Measurements from ENCODE around the gene FUT7.

DNA sequence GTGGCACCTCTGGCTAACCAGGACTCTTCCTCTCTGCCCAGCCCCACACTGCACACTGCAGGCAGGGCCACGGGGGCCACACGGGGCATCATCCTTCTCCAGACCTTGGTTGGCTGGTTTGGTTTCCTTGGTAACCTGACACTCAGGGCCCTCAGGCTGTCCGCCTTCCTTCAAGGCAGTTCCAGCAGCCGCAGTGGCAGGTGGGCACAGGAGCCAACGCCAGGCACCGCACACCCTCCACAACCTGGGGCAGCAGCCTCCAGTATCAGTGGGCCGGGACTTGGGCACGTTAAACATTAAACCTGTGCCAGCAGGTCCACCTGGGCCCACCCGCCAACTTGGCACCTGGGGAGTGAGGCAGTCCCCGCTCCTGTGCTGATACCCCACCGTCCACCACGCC, 12.1 kb upstream of the FUT7 start:
- TF ChIP-seq, protein P1, sequence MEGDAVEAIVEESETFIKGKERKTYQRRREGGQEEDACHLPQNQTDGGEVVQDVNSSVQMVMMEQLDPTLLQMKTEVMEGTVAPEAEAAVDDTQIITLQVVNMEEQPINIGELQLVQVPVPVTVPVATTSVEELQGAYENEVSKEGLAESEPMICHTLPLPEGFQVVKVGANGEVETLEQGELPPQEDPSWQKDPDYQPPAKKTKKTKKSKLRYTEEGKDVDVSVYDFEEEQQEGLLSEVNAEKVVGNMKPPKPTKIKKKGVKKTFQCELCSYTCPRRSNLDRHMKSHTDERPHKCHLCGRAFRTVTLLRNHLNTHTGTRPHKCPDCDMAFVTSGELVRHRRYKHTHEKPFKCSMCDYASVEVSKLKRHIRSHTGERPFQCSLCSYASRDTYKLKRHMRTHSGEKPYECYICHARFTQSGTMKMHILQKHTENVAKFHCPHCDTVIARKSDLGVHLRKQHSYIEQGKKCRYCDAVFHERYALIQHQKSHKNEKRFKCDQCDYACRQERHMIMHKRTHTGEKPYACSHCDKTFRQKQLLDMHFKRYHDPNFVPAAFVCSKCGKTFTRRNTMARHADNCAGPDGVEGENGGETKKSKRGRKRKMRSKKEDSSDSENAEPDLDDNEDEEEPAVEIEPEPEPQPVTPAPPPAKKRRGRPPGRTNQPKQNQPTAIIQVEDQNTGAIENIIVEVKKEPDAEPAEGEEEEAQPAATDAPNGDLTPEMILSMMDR (IDR thresholded peaks at IDR 0.05), result no peak
- TF ChIP-seq POLR2A (IDR thresholded peaks at IDR 0.05; ENCODE audit: low read depth), result no peak

Data from esophagus muscularis mucosa (tissue), 3 donors.